Mesenchymal stem cell (in vitro differentiated cells and primary cell): ENCODE measurements around the gene CNOT1.
"Not testable (repeated sequence)": the region's sequence is repeated elsewhere in the genome, so short reads cannot be mapped to it uniquely, and the experiment has no call there.

ENCODE experiments used
- DNase-seq: peaks from one replicate; pipeline ENCODE4 v3.0.0-alpha.2; 2013
- H2AFZ ChIP-seq: one replicate; pipeline ENCODE4 v1.6.1; 2013; ENCODE audit warnings: low read depth, mild to moderate bottlenecking, control low read depth, inconsistent platforms, low read length, moderate library complexity
- H2AK5ac ChIP-seq: 2 replicates; pipeline ENCODE4 v1.6.1; 2013; ENCODE audit warnings: low read length, moderate library complexity, mild to moderate bottlenecking, inconsistent platforms; ENCODE audit not compliant: severe bottlenecking
- H2BK120ac ChIP-seq: one replicate; pipeline ENCODE4 v1.6.1; 2013; ENCODE audit warnings: low read depth, mild to moderate bottlenecking, inconsistent platforms, low read length, moderate library complexity
- H2BK12ac ChIP-seq, 2 experiments: one replicate each; pipeline ENCODE4 v1.6.1; 2013; ENCODE audit warnings: inconsistent platforms in 2 of 2, low read length in 2 of 2, mild to moderate bottlenecking in 2 of 2, moderate library complexity in 2 of 2, control low read depth in 1 of 2
- H2BK15ac ChIP-seq: one replicate; pipeline ENCODE4 v1.6.1; 2013; ENCODE audit warnings: mild to moderate bottlenecking, low read depth, inconsistent platforms; ENCODE audit not compliant: poor library complexity, severe bottlenecking
- H2BK5ac ChIP-seq: 2 replicates; pipeline ENCODE4 v1.6.1; 2013; ENCODE audit warnings: low read depth, mild to moderate bottlenecking, low read length, control low read depth, inconsistent platforms; ENCODE audit not compliant: poor library complexity, severe bottlenecking
- H3K14ac ChIP-seq, 2 experiments: one replicate each; pipeline ENCODE4 v1.6.1; 2013; ENCODE audit warnings: inconsistent platforms in 2 of 2, low read length in 2 of 2, control low read depth in 1 of 2, mild to moderate bottlenecking in 1 of 2, moderate library complexity in 1 of 2
- H3K18ac ChIP-seq, 2 experiments: one replicate each; pipeline ENCODE4 v1.6.1; 2013; ENCODE audit warnings: inconsistent platforms in 2 of 2, low read length in 2 of 2, control low read depth in 1 of 2, low read depth in 1 of 2, mild to moderate bottlenecking in 1 of 2
- H3K23ac ChIP-seq, 2 experiments: one replicate each; pipeline ENCODE4 v1.6.1; 2013; ENCODE audit warnings: inconsistent platforms in 2 of 2, low read length in 2 of 2, mild to moderate bottlenecking in 2 of 2, moderate library complexity in 2 of 2, control low read depth in 1 of 2
- H3K27ac ChIP-seq: 2 replicates; pipeline ENCODE4 v1.5.1; 2013; ENCODE audit warnings: mild to moderate bottlenecking, moderate library complexity, low read length, control low read depth, inconsistent platforms; ENCODE audit not compliant: poor library complexity, severe bottlenecking
- H3K27me3 ChIP-seq, 2 experiments: 2 replicates each; pipeline versions ENCODE4 v1.6.1 to v1.7.0; 2013; ENCODE audit warnings: low read length in 2 of 2, mild to moderate bottlenecking in 2 of 2, moderate library complexity in 2 of 2, control low read depth in 1 of 2, inconsistent platforms in 1 of 2; ENCODE audit not compliant: control insufficient read depth in 1 of 2, insufficient read depth in 1 of 2
- H3K36me3 ChIP-seq, 2 experiments: 2 replicates each; pipeline versions ENCODE4 v1.6.1 to v1.7.0; 2013; ENCODE audit warnings: low read length in 2 of 2, control low read depth in 1 of 2, inconsistent platforms in 1 of 2, low read depth in 1 of 2, mild to moderate bottlenecking in 1 of 2; ENCODE audit not compliant: insufficient read depth in 2 of 2, control insufficient read depth in 1 of 2
- H3K4ac ChIP-seq, 2 experiments: one replicate each; pipeline ENCODE4 v1.6.1; 2013; ENCODE audit warnings: inconsistent platforms in 2 of 2, low read length in 2 of 2, mild to moderate bottlenecking in 2 of 2, moderate library complexity in 2 of 2, control low read depth in 1 of 2, low read depth in 1 of 2
- H3K4me1 ChIP-seq: 2 replicates; pipeline ENCODE4 v1.6.1; 2013; ENCODE audit warnings: low read depth, low read length, control low read depth; ENCODE audit not compliant: control insufficient read depth, insufficient read depth
- H3K4me2 ChIP-seq: 2 replicates; pipeline ENCODE4 v1.6.1; 2013; ENCODE audit warnings: low read length, mild to moderate bottlenecking, inconsistent platforms; ENCODE audit not compliant: poor library complexity, severe bottlenecking
- H3K4me3 ChIP-seq, 2 experiments: 2 replicates each; pipeline versions ENCODE4 v1.5.1 to v1.7.0; 2013; ENCODE audit warnings: low read length in 2 of 2, mild to moderate bottlenecking in 2 of 2, control low read depth in 1 of 2, low read depth in 1 of 2; ENCODE audit not compliant: insufficient read depth in 1 of 2
- H3K79me1 ChIP-seq: replicated peaks from 2 replicates; pipeline ENCODE4 v1.6.1; 2013; ENCODE audit warnings: mild to moderate bottlenecking, control low read depth, low read length, inconsistent platforms; ENCODE audit not compliant: poor library complexity, severe bottlenecking
- H3K9ac ChIP-seq: 2 replicates; pipeline ENCODE4 v1.7.0; 2013; ENCODE audit warnings: mild to moderate bottlenecking, low read length, moderate library complexity
- H3K9me3 ChIP-seq: 2 replicates; pipeline ENCODE4 v1.7.0; 2013; ENCODE audit warnings: mild to moderate bottlenecking, low read length; ENCODE audit not compliant: control insufficient read depth
- H4K8ac ChIP-seq: one replicate; pipeline ENCODE4 v1.6.1; 2013; ENCODE audit warnings: inconsistent platforms, mild to moderate bottlenecking, low read length, moderate library complexity
- H4K91ac ChIP-seq: one replicate; pipeline ENCODE4 v1.6.1; 2013; ENCODE audit warnings: mild to moderate bottlenecking, low read length, inconsistent platforms
- whole genome bisulfite sequencing: methylation state at CpG from one replicate; pipeline ENCODE4 v1.1.7; 2013; ENCODE audit warnings: mixed read lengths; 5-methylcytosine and 5-hydroxymethylcytosine counted together

The CNOT1 gene

GRCh38 chr16:58670177-58670576 lies 40.6 kb upstream of the CNOT1 start:
- DNase-seq = peak; percentile 20
- no peak overlapping the region for H3K4ac ChIP-seq
- no peak overlapping the region for H3K4me2 ChIP-seq
- H3K36me3 ChIP-seq = peaks cover 55 to 63% of the 10 kb centered on the region in 2 experiments
- no peak overlapping the region for H3K4me3 ChIP-seq
- no peak overlapping the region for H3K23ac ChIP-seq
- no peaks in the 10 kb centered on the region for H3K9me3 ChIP-seq
- no peaks in the 10 kb centered on the region for H3K27me3 ChIP-seq
- no peak overlapping the region for H2AK5ac ChIP-seq
- H3K9ac ChIP-seq = no peak overlapping the region
- no peak overlapping the region for H2BK120ac ChIP-seq
- H3K18ac ChIP-seq = no peak overlapping the region
- no peak overlapping the region for H2AFZ ChIP-seq
- H2BK5ac ChIP-seq = no peak overlapping the region
- no peak overlapping the region for H3K14ac ChIP-seq
- no peak overlapping the region for H4K91ac ChIP-seq
- H4K8ac ChIP-seq = no peak overlapping the region
- H2BK15ac ChIP-seq = peak overlapping the region; percentile 49
- H3K79me1 ChIP-seq = peaks cover 1% of the 10 kb centered on the region
- H2BK12ac ChIP-seq = no peak overlapping the region
- H3K27ac ChIP-seq = no peak overlapping the region
- H3K4me1 ChIP-seq = peaks cover 6% of the 10 kb centered on the region

GRCh38 chr16:58665200-58665599 lies 35.6 kb upstream of the CNOT1 start:
- Histone ChIP-seq H4K8ac (no peak overlapping the region), H3K4me3 (no peak overlapping the region), H3K27ac (no peak overlapping the region), H3K4ac (no peak overlapping the region), H3K4me2 (no peak overlapping the region), H3K27me3 (no peaks in the 10 kb centered on the region), H3K9ac (no peak overlapping the region), H2BK15ac (no peak overlapping the region), H2BK12ac (no peak overlapping the region), H2AFZ (no peak overlapping the region), H2BK120ac (no peak overlapping the region), H3K4me1 (peaks cover 5% of the 10 kb centered on the region), H4K91ac (no peak overlapping the region), H3K14ac (no peak overlapping the region), H2AK5ac (no peak overlapping the region), H3K79me1 (no peaks in the 10 kb centered on the region), H3K18ac (no peak overlapping the region), H2BK5ac (no peak overlapping the region), H3K23ac (no peak overlapping the region), H3K9me3 (no peaks in the 10 kb centered on the region), H3K36me3 (peaks cover 21 to 28% of the 10 kb centered on the region in 2 experiments)
- 92% methylated on average over 8 of the region's 8 CpGs for WGBS
- DNase-seq = no peak

DNA sequence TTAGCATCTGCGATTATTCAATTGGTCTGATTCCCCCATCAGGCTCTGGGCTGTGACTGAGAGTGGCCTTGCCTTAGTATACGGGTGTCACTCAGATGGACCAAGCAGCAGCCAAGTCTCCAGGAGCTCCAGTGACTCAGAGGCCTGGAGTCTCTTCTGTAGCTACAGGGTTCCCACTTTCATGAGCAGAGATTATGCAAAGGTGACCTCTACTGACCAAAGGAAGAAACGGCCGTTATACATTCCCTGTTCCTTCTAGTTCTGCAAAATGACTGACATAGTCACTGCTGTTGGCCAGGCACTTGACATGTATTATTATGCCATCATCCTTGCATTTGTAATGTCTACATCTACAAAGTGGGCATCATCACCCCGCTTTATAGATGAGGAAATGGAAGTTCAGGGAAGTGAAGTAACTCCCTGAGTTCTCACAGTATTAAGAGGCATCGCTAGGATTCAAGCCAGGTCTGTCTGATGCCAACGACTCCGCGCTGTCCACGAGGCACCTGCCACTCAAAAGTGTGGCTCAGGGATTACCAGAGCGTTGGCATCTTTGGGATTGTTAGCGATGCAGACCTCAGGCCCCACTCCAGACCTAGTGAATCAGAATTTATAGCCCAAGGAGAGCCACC lies 31.7 kb upstream of the CNOT1 start:
- H3K79me1 ChIP-seq = no peaks in the 10 kb centered on the region
- H3K9me3 ChIP-seq = no peaks in the 10 kb centered on the region
- no peak overlapping the region for H2BK5ac ChIP-seq
- WGBS = 44% methylated on average over 11 of the region's 12 CpGs
- peaks cover 2% of the 10 kb centered on the region for H3K4me1 ChIP-seq
- peaks cover 4 to 5% of the 10 kb centered on the region in 2 experiments for H3K36me3 ChIP-seq
- no peak overlapping the region for H3K18ac ChIP-seq
- no peak overlapping the region for H2BK15ac ChIP-seq
- peak overlapping the region; percentile 27 for H3K9ac ChIP-seq
- H3K4ac ChIP-seq = no peak overlapping the region
- H3K23ac ChIP-seq = no peak overlapping the region
- no peak overlapping the region for H3K4me3 ChIP-seq
- no peak overlapping the region for H3K27ac ChIP-seq
- no peak overlapping the region for H2AK5ac ChIP-seq
- no peak overlapping the region for H2AFZ ChIP-seq
- H3K14ac ChIP-seq = no peak overlapping the region
- DNase-seq = peak; percentile 91
- no peak overlapping the region for H2BK120ac ChIP-seq
- H2BK12ac ChIP-seq = no peak overlapping the region
- no peak overlapping the region for H3K4me2 ChIP-seq
- no peak overlapping the region for H4K8ac ChIP-seq
- H4K91ac ChIP-seq = no peak overlapping the region
- H3K27me3 ChIP-seq = no peaks in the 10 kb centered on the region

- H3K4me1 ChIP-seq, H2BK120ac ChIP-seq, H3K14ac ChIP-seq, H3K4me2 ChIP-seq, H3K18ac ChIP-seq, H3K9me3 ChIP-seq, H3K27ac ChIP-seq, H3K36me3 ChIP-seq, H3K4me3 ChIP-seq, H3K4ac ChIP-seq, H3K27me3 ChIP-seq, H3K23ac ChIP-seq, H2AFZ ChIP-seq, H4K91ac ChIP-seq, DNase-seq, H4K8ac ChIP-seq, H3K79me1 ChIP-seq, H2BK15ac ChIP-seq, H2BK12ac ChIP-seq, H2BK5ac ChIP-seq, H2AK5ac ChIP-seq, H3K9ac ChIP-seq: not testable (repeated sequence)
- 95% methylated on average over 11 of the region's 11 CpGs for WGBS
Observed at GRCh38 chr16:58659911-58660310, 30.3 kb upstream of the CNOT1 start.
